Measurements from ENCODE around the gene MYT1. TPM values are rescaled to one million over a fixed set of nuclear protein-coding genes. Genes with fewer than 3 reads are reported as not detected.

Gene MYT1
- total RNA-seq, 1 experiment from 2014 or later = 4.1 TPM

GRCh38 chr20:64143018-64143801 lies 21.0 kb upstream of the MYT1 start:
- no peaks in the 10 kb centered on the region for H3K79me2 ChIP-seq (ENCODE audit: low read length)
- H3K9me3 ChIP-seq (ENCODE audit: low read length) = peaks cover 11% of the 10 kb centered on the region
- no peaks in the 10 kb centered on the region for H3K27me3 ChIP-seq (ENCODE audit: low read length)
- H2AFZ ChIP-seq (ENCODE audit: low read length) = no peak overlapping the region
- no peak overlapping the region for H3K27ac ChIP-seq (ENCODE audit: low read length)
- no peaks in the 10 kb centered on the region for H4K20me1 ChIP-seq (ENCODE audit: insufficient read depth, low read depth, low read length)
- no peak for DNase-seq
- no peak overlapping the region for H3K4me3 ChIP-seq (ENCODE audit: low read length)
- H3K4me1 ChIP-seq (ENCODE audit: low read length) = no peaks in the 10 kb centered on the region
- no peaks in the 10 kb centered on the region for H3K9me2 ChIP-seq (replicated peaks; ENCODE audit: insufficient read depth, low read length)
- no peak overlapping the region for H3K9ac ChIP-seq (ENCODE audit: low read length)
- H3K4me2 ChIP-seq (ENCODE audit: low read depth, low read length, poor library complexity, severe bottlenecking) = no peak overlapping the region
- H3K36me3 ChIP-seq (ENCODE audit: insufficient read depth, low read length) = no peaks in the 10 kb centered on the region

DNA sequence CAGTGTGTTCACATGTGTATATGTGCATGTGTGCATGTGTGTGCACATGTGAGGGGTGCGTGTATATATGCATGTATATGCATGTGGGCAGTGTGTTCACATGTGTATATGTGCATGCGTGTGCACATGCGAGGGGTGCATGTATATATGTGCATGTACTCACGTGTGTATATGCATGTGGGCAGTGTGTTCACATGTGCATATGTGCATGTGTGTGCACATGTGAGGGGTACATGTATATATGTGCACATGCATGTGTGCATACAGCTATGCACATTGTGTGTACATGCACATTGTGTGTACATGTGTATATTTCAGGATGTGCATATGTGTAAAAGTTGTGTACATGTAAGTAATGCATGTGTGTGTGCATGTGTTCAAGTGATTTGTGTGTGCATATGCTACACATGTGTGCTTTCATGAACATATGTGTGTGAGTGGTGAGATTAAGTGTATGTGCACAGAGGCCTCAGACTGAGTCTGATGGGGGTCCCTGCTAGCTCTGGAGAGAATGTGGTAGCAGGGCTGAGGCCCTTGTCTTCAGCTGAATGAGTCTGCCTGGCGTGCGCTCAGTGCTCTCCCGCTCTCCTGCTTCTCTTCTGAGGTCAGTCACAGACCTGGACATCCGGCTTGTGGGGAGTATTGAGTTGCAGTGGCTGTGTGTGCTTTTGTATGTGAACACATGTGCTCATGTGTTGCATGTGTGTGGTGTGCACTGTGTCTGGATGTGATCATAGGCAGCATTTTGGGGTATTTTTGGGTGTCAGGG lies 19.9 kb upstream of the MYT1 start:
- no peaks in the 10 kb centered on the region for H3K27me3 ChIP-seq (ENCODE audit: low read length)
- no peak overlapping the region for H3K4me3 ChIP-seq (ENCODE audit: low read length)
- no peaks in the 10 kb centered on the region for H4K20me1 ChIP-seq (ENCODE audit: insufficient read depth, low read depth, low read length)
- no peak overlapping the region for H2AFZ ChIP-seq (ENCODE audit: low read length)
- DNase-seq = no peak
- no peak overlapping the region for H3K4me2 ChIP-seq (ENCODE audit: low read depth, low read length, poor library complexity, severe bottlenecking)
- H3K79me2 ChIP-seq (ENCODE audit: low read length) = no peaks in the 10 kb centered on the region
- no peaks in the 10 kb centered on the region for H3K9me2 ChIP-seq (replicated peaks; ENCODE audit: insufficient read depth, low read length)
- no peaks in the 10 kb centered on the region for H3K36me3 ChIP-seq (ENCODE audit: insufficient read depth, low read length)
- H3K9ac ChIP-seq (ENCODE audit: low read length) = no peak overlapping the region
- H3K9me3 ChIP-seq (ENCODE audit: low read length) = peaks cover 11% of the 10 kb centered on the region
- H3K4me1 ChIP-seq (ENCODE audit: low read length) = no peaks in the 10 kb centered on the region
- no peak overlapping the region for H3K27ac ChIP-seq (ENCODE audit: low read length)

DNA sequence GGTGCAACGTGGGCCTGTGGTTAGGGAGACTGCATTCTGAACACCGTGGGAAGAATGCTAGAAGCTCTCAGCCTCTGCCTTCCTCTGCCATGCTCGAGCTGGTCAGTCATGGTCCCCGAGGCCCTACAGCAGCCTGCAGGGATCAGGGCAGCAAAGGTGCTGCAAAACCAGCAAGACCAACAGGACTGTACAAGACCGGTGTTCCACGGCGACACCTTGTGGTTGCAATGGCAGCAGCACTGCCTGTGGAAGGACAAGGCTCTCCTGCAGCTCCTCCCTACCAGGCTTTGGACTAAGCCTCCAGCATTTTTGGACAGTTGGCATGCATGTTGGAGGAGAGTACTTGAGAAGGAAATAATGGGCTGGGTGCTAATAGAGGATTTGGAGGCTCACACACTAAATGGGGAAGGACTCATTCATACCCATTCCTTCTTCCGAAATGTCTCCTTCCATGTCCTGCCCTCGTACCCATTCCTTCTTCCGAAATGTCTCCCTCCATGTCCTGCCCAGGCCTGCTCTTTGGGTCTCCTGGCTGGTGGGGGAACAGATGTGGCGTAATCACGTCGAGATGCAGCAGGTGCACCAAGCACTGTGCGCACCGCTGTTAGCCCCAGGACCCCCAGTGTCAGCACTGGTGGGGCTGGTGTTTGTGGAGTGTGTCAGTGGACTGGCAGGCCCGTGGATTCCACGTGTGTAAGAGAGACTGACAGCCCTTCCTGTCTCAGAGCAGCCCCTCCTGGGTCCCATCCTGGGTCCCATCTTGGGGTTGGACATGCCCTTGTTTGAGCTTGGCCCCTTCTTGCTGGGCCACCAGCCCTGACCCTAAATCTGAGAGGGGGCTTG lies 18.6 kb upstream of the MYT1 start:
- DNase-seq = no peak
- Histone ChIP-seq H3K36me3 (ENCODE audit: insufficient read depth, low read length) (no peaks in the 10 kb centered on the region), H3K27me3 (ENCODE audit: low read length) (no peaks in the 10 kb centered on the region), H4K20me1 (ENCODE audit: insufficient read depth, low read depth, low read length) (no peaks in the 10 kb centered on the region), H2AFZ (ENCODE audit: low read length) (no peak overlapping the region), H3K9ac (ENCODE audit: low read length) (no peak overlapping the region), H3K4me2 (ENCODE audit: low read depth, low read length, poor library complexity, severe bottlenecking) (no peak overlapping the region), H3K4me1 (ENCODE audit: low read length) (no peaks in the 10 kb centered on the region), H3K9me3 (ENCODE audit: low read length) (peaks cover 11% of the 10 kb centered on the region), H3K9me2 (replicated peaks; ENCODE audit: insufficient read depth, low read length) (no peaks in the 10 kb centered on the region), H3K79me2 (ENCODE audit: low read length) (no peaks in the 10 kb centered on the region), H3K4me3 (ENCODE audit: low read length) (no peak overlapping the region), H3K27ac (ENCODE audit: low read length) (no peak overlapping the region)

DNA sequence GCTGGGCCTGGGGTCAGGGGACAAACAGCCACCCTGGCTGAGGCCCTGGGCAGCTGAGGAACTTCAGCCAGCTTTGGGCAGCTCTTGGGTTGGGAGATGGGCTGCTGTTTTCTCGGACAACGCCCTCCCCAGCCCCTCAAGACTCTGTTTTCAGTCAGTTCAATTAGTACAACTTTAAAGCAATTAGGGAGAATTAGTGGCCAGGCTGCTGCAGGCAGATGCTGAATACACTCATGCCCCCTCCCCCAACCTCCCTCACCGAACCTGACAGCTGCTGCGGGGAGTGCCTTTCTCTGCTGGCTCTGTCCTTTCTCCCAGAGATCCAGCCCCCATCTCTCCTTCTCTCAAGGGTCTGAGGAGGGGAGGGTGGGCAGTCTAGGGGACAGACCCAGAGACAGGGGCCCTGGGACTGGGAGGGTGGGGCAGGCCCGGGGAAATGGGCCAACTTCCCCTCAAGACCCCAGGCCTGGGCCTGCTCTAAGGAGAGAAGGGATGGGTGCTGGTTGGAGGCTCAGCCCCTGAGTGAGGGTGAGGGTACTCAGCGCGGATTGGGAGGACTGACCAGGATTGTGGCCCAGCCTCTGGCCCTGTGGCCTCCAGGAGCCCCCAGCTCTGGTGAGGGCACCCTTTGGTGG lies 17.8 kb upstream of the MYT1 start:
- Histone ChIP-seq H4K20me1 (ENCODE audit: insufficient read depth, low read depth, low read length) (no peaks in the 10 kb centered on the region), H3K79me2 (ENCODE audit: low read length) (no peaks in the 10 kb centered on the region), H3K9me3 (ENCODE audit: low read length) (peaks cover 11% of the 10 kb centered on the region), H3K4me3 (ENCODE audit: low read length) (no peak overlapping the region), H3K9ac (ENCODE audit: low read length) (no peak overlapping the region), H3K27ac (ENCODE audit: low read length) (no peak overlapping the region), H3K27me3 (ENCODE audit: low read length) (no peaks in the 10 kb centered on the region), H3K4me1 (ENCODE audit: low read length) (no peaks in the 10 kb centered on the region), H3K4me2 (ENCODE audit: low read depth, low read length, poor library complexity, severe bottlenecking) (no peak overlapping the region), H3K36me3 (ENCODE audit: insufficient read depth, low read length) (no peaks in the 10 kb centered on the region), H2AFZ (ENCODE audit: low read length) (no peak overlapping the region), H3K9me2 (replicated peaks; ENCODE audit: insufficient read depth, low read length) (no peaks in the 10 kb centered on the region)
- no peak for DNase-seq

- H2AFZ ChIP-seq (ENCODE audit: low read length) = no peak overlapping the region
- H3K79me2 ChIP-seq (ENCODE audit: low read length) = no peaks in the 10 kb centered on the region
- H3K9ac ChIP-seq (ENCODE audit: low read length) = no peak overlapping the region
- H3K4me1 ChIP-seq (ENCODE audit: low read length) = no peaks in the 10 kb centered on the region
- H3K9me2 ChIP-seq (replicated peaks; ENCODE audit: insufficient read depth, low read length) = no peaks in the 10 kb centered on the region
- DNase-seq = no peak
- no peak overlapping the region for H3K4me2 ChIP-seq (ENCODE audit: low read depth, low read length, poor library complexity, severe bottlenecking)
- H3K27ac ChIP-seq (ENCODE audit: low read length) = no peak overlapping the region
- H3K27me3 ChIP-seq (ENCODE audit: low read length) = no peaks in the 10 kb centered on the region
- H3K4me3 ChIP-seq (ENCODE audit: low read length) = no peak overlapping the region
- peaks cover 11% of the 10 kb centered on the region for H3K9me3 ChIP-seq (ENCODE audit: low read length)
- H4K20me1 ChIP-seq (ENCODE audit: insufficient read depth, low read depth, low read length) = no peaks in the 10 kb centered on the region
- no peaks in the 10 kb centered on the region for H3K36me3 ChIP-seq (ENCODE audit: insufficient read depth, low read length)
These were observed 17.2 kb upstream of the MYT1 start for GRCh38 chr20:64146936-64147477.

GRCh38 chr20:64148581-64148980 lies 15.7 kb upstream of the MYT1 start:
- H3K9me3 ChIP-seq (ENCODE audit: low read length) = peaks cover 11% of the 10 kb centered on the region
- H2AFZ ChIP-seq (ENCODE audit: low read length) = no peak overlapping the region
- H3K36me3 ChIP-seq (ENCODE audit: insufficient read depth, low read length) = no peaks in the 10 kb centered on the region
- H3K9ac ChIP-seq (ENCODE audit: low read length) = no peak overlapping the region
- no peaks in the 10 kb centered on the region for H3K4me1 ChIP-seq (ENCODE audit: low read length)
- no peak overlapping the region for H3K4me2 ChIP-seq (ENCODE audit: low read depth, low read length, poor library complexity, severe bottlenecking)
- no peaks in the 10 kb centered on the region for H4K20me1 ChIP-seq (ENCODE audit: insufficient read depth, low read depth, low read length)
- DNase-seq = no peak
- no peaks in the 10 kb centered on the region for H3K9me2 ChIP-seq (replicated peaks; ENCODE audit: insufficient read depth, low read length)
- H3K27me3 ChIP-seq (ENCODE audit: low read length) = no peaks in the 10 kb centered on the region
- H3K4me3 ChIP-seq (ENCODE audit: low read length) = no peak overlapping the region
- H3K27ac ChIP-seq (ENCODE audit: low read length) = no peak overlapping the region
- no peaks in the 10 kb centered on the region for H3K79me2 ChIP-seq (ENCODE audit: low read length)

DNA sequence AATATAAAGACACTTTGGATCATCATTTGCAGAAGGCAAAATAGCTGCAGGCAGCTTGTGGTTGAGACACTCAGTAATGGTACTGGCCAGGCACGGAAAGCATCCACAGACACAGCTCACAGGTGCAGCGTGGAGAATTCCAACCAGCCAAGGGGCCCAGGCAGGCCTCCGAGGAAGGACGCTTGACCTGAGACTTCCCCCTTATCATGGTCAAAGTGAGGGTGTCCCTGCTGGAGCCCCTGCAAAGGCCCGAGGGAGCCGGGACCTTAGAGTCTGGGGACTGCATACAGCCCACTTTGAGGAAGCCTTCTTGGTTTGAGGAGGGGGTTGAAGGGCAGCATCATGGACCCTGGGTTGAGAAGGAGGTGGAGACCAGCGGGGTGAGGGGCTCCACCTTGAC lies 15.1 kb upstream of the MYT1 start:
- Histone ChIP-seq H3K36me3 (ENCODE audit: insufficient read depth, low read length) (no peaks in the 10 kb centered on the region), H2AFZ (ENCODE audit: low read length) (no peak overlapping the region), H3K9me2 (replicated peaks; ENCODE audit: insufficient read depth, low read length) (no peaks in the 10 kb centered on the region), H3K27ac (ENCODE audit: low read length) (no peak overlapping the region), H3K27me3 (ENCODE audit: low read length) (no peaks in the 10 kb centered on the region), H3K9ac (ENCODE audit: low read length) (no peak overlapping the region), H3K4me1 (ENCODE audit: low read length) (no peaks in the 10 kb centered on the region), H3K79me2 (ENCODE audit: low read length) (no peaks in the 10 kb centered on the region), H3K4me2 (ENCODE audit: low read depth, low read length, poor library complexity, severe bottlenecking) (no peak overlapping the region), H4K20me1 (ENCODE audit: insufficient read depth, low read depth, low read length) (no peaks in the 10 kb centered on the region), H3K4me3 (ENCODE audit: low read length) (no peak overlapping the region), H3K9me3 (ENCODE audit: low read length) (peaks cover 11% of the 10 kb centered on the region)
- DNase-seq = no peak
